SK-N-SH (cell line): ENCODE measurements around the gene COL26A1.

Experiments
- CTCF ChIP-seq: fragments of 200-600 bp; sonication (generic); IDR thresholded peaks from 2 replicates; pipeline ENCODE4 v1.6.1; 2017; ENCODE audit warnings: antibody characterized with exemption, mild to moderate bottlenecking, moderate library complexity
- SMC3 ChIP-seq: IDR thresholded peaks from 2 replicates; pipeline ENCODE4 v1.6.1; 2012; ENCODE audit warnings: low read depth, low read length, improper control_type of control experiment

DNA sequence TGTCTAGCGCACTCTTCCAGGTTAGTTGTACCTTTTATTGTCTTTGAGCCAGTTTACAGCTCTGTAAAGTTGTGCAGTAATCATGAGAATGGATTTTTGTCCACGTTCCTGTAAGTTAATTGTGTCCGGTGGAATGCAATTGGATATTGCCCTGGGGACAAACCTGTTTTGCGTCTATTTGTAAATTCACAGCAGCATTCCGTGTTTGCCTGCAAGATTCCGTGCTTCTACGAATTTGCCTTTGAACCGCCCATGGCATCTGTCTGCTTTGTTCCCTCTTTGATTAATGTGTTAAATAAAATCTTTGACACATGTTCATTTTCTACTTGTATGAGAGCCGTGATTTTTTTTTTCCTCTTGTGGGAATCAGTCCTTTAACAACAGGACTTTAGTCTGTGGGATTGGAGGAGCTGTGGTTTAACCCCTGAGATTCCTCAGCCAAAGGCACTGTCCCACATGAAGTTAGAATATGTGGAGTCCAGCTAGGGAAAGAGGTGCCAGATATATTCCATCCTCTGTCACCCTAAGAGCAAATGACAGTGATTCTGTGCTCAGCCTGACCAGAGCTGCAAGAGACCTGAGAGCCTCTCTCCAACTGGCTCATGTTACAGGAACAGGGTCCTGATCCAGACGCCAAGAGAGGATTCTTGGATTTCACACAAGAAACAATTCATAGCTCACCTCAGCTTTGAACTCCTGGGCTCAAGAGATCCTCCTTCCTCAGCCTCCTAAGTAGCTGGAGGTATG lies 126.3 kb downstream of the COL26A1 start:
- TF ChIP-seq CTCF: no peak
- TF ChIP-seq SMC3: no peak
